Stomach smooth muscle (tissue), 2 donors: ENCODE measurements around the gene CCDC106.

ENCODE experiments used
- H3K27ac ChIP-seq: one replicate; pipeline ENCODE4 v1.7.0; 2013; ENCODE audit warnings: mild to moderate bottlenecking, low read length, inconsistent platforms
- H3K27me3 ChIP-seq, 2 donors: one replicate each; pipeline ENCODE4 v1.7.0; 2013; ENCODE audit warnings: low read length in 2 of 2; ENCODE audit not compliant: insufficient read depth in 2 of 2, control insufficient read depth in 1 of 2
- H3K36me3 ChIP-seq, 2 donors: one replicate each; pipeline ENCODE4 v1.7.0; 2013; ENCODE audit warnings: low read length in 2 of 2; ENCODE audit not compliant: control insufficient read depth in 2 of 2, insufficient read depth in 2 of 2
- H3K4me1 ChIP-seq: one replicate; pipeline ENCODE4 v1.7.0; 2013; ENCODE audit warnings: low read length; ENCODE audit not compliant: control insufficient read depth, insufficient read depth
- H3K4me3 ChIP-seq, 2 donors: one replicate each; pipeline ENCODE4 v1.7.0; 2013; ENCODE audit warnings: low read length in 2 of 2
- H3K9ac ChIP-seq, 2 donors: one replicate each; pipeline ENCODE4 v1.7.0; 2013; ENCODE audit warnings: low read length in 2 of 2, mild to moderate bottlenecking in 1 of 2
- H3K9me3 ChIP-seq, 2 donors: one replicate each; pipeline ENCODE4 v1.7.0; 2013; ENCODE audit warnings: low read length in 2 of 2; ENCODE audit not compliant: control insufficient read depth in 2 of 2
- donor health status: healthy.
- donor health status: Pancreatic carcinoma.

The CCDC106 gene

GRCh38 chr19:55670280-55671053, 22.5 kb downstream of the CCDC106 start:
- Histone ChIP-seq H3K36me3 (peaks cover 34 to 44% of the 10 kb centered on the region in 2 donors), H3K27me3 (no peaks in the 10 kb centered on the region), H3K4me1 (peaks cover 12% of the 10 kb centered on the region), H3K9ac (no peak overlapping the region), H3K4me3 (no peak overlapping the region), H3K27ac (no peak overlapping the region), H3K9me3 (no peaks in the 10 kb centered on the region)

GRCh38 chr19:55671054-55671378, 23.0 kb downstream of the CCDC106 start:
- Histone ChIP-seq H3K4me3 (no peak overlapping the region), H3K9me3 (no peaks in the 10 kb centered on the region), H3K27me3 (no peaks in the 10 kb centered on the region), H3K4me1 (peaks cover 16% of the 10 kb centered on the region), H3K9ac (no peak overlapping the region), H3K27ac (no peak overlapping the region), H3K36me3 (peaks cover 32 to 42% of the 10 kb centered on the region in 2 donors)

DNA sequence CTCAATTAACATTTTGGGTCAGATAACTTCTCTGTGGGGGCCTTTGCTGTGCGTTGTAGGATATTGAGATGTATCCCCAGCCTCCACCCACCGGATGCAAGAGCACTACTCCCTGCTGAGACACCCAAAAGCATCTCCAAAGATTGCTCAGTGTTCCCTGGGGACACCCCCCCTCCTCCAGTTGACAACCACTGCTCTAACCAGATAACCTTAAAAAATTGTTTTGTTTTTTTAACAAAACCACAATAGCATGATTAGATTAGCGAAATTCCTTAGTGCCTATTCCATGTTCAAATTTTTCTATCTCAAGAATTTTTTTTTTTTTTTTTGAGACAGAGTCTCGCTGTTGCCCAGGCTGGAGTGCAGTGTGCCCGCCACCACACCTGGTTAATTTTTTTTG, 24.4 kb downstream of the CCDC106 start:
- H3K27ac ChIP-seq = no peak overlapping the region
- H3K4me1 ChIP-seq = peaks cover 28% of the 10 kb centered on the region
- H3K27me3 ChIP-seq = no peaks in the 10 kb centered on the region
- no peak overlapping the region for H3K9ac ChIP-seq
- H3K9me3 ChIP-seq = no peaks in the 10 kb centered on the region
- no peak overlapping the region for H3K4me3 ChIP-seq
- H3K36me3 ChIP-seq = peaks cover 20 to 31% of the 10 kb centered on the region in 2 donors

- peaks cover 37% of the 10 kb centered on the region for H3K4me1 ChIP-seq
- peaks cover 22 to 28% of the 10 kb centered on the region in 2 donors for H3K36me3 ChIP-seq
- H3K4me3 ChIP-seq = no peak overlapping the region
- H3K27ac ChIP-seq = no peak overlapping the region
- no peak overlapping the region for H3K9ac ChIP-seq
- H3K27me3 ChIP-seq = no peaks in the 10 kb centered on the region
- H3K9me3 ChIP-seq = no peaks in the 10 kb centered on the region
Observed at GRCh38 chr19:55673465-55673864, 25.5 kb downstream of the CCDC106 start.

- Histone ChIP-seq H3K27me3 (no peaks in the 10 kb centered on the region), H3K4me3 (no peak overlapping the region), H3K27ac (no peak overlapping the region), H3K9ac (no peak overlapping the region), H3K9me3 (no peaks in the 10 kb centered on the region), H3K36me3 (peaks cover 23 to 29% of the 10 kb centered on the region in 2 donors), H3K4me1 (peaks cover 39% of the 10 kb centered on the region)
Observed at GRCh38 chr19:55673889-55674288, 25.9 kb downstream of the CCDC106 start.

DNA sequence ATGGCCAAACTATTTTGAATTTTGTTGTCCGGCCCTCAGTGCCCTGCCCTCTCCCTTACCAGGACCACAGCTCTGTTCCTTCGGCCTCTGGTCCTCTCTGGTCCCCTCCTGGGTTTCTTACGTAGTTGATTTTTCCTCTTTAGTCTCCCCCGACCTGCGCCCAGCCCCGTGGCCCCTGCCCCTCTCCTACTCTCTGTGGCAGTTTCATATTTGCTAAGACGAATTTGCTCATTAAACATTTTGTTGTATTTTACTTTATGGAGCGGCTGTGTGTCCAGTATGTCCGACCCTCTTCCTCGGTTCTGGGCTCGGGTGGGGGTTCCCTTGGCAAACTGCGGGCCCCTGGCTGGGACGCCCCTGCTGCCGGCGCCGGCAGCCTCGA, 26.4 kb downstream of the CCDC106 start:
- H3K9me3 ChIP-seq = no peaks in the 10 kb centered on the region
- H3K4me3 ChIP-seq = peak overlapping the region; percentile 49 to 96
- no peaks in the 10 kb centered on the region for H3K27me3 ChIP-seq
- H3K27ac ChIP-seq = peak overlapping the region; percentile 71
- peaks cover 39% of the 10 kb centered on the region for H3K4me1 ChIP-seq
- peak overlapping the region in 1 of 2 donors; percentile 56 for H3K9ac ChIP-seq
- peaks cover 23 to 31% of the 10 kb centered on the region in 2 donors for H3K36me3 ChIP-seq

GRCh38 chr19:55674841-55675660, 27.0 kb downstream of the CCDC106 start, which contains the start of gene EPN1:
Gene EPN1, plus strand, starts transcription at chr19:55675226. Its CDS starts 3,402 bp downstream, at chr19:55678628.
- Histone ChIP-seq H3K4me3 (peak within 1 kb of the TSS; percentile 96), H3K27ac (peak within 1 kb of the TSS; percentile 71), H3K9me3 (no peaks in the 10 kb centered on the region), H3K27me3 (no peaks in the 10 kb centered on the region), H3K9ac (peak within 1 kb of the TSS; percentile 93 to 94), H3K4me1 (peaks cover 39% of the 10 kb centered on the region), H3K36me3 (peaks cover 22 to 27% of the 10 kb centered on the region in 2 donors)

GRCh38 chr19:55675661-55676354, 27.8 kb downstream of the CCDC106 start:
- Histone ChIP-seq H3K9ac (peak overlapping the region; percentile 93 to 94), H3K4me1 (peaks cover 35% of the 10 kb centered on the region), H3K36me3 (peaks cover 24 to 25% of the 10 kb centered on the region in 2 donors), H3K9me3 (no peaks in the 10 kb centered on the region), H3K27ac (peak overlapping the region; percentile 71), H3K27me3 (no peaks in the 10 kb centered on the region), H3K4me3 (peak overlapping the region; percentile 96)

- no peaks in the 10 kb centered on the region for H3K27me3 ChIP-seq
- H3K4me3 ChIP-seq = peak overlapping the region; percentile 96
- H3K9me3 ChIP-seq = no peaks in the 10 kb centered on the region
- H3K36me3 ChIP-seq = peaks cover 28% of the 10 kb centered on the region in 2 donors
- peaks cover 35% of the 10 kb centered on the region for H3K4me1 ChIP-seq
- peak overlapping the region; percentile 55 to 93 for H3K9ac ChIP-seq
- no peak overlapping the region for H3K27ac ChIP-seq
Observed at GRCh38 chr19:55676383-55676782, 28.4 kb downstream of the CCDC106 start.

DNA sequence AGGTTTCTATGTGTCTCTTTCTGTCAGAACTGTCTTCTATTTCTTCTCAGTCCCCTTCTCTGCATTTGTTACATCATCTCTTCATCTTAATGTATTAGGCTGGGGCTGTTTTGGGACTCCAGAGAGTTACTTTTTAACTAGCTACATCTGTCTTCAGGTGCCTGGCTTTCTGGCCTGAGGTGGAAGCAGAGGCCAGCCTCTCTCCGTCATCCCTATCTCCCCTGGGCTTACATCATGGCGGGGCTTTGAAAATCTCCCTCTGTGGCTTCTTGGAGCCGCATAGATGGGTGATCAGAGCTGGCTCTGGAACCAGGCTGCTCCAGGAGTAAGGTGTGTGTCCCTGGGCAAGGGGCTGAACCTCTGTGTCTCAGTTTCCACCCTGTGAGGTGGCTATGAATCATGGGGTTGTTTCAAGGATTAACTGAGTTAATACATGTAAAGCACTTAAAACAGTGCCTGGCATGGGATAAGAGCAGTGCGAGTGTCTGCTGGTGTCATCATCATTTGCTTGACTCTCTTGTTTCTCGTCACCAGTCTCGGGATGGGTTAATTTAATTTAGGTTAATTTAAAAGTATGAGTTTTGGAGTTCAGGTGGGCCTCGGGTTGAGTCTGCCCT, 29.0 kb downstream of the CCDC106 start:
- peak overlapping the region in 1 of 2 donors; percentile 55 for H3K9ac ChIP-seq
- peak overlapping the region in 1 of 2 donors; percentile 96 for H3K4me3 ChIP-seq
- H3K27ac ChIP-seq = no peak overlapping the region
- H3K36me3 ChIP-seq = peaks cover 28 to 29% of the 10 kb centered on the region in 2 donors
- H3K9me3 ChIP-seq = no peaks in the 10 kb centered on the region
- H3K27me3 ChIP-seq = no peaks in the 10 kb centered on the region
- H3K4me1 ChIP-seq = peaks cover 35% of the 10 kb centered on the region
